Measurements from ENCODE around the gene FOXN4. TPM values are rescaled to one million over a fixed set of nuclear protein-coding genes. Genes with fewer than 3 reads are reported as not detected.

The FOXN4 gene
- total RNA-seq, 1 experiment from 2014 or later = 0.37 TPM

GRCh38 chr12:109270494-109270893, 38.6 kb downstream of the FOXN4 start:
- DNase-seq (ENCODE audit: low spot score) (no peak), ATAC-seq (no peak)
- H3K9me3 Mint-ChIP-seq = peaks cover 13% of the 10 kb centered on the region
- no peak for TF ChIP-seq CREB1 (CRISPR knock-in tag; IDR thresholded peaks at IDR 0.05)
- TF ChIP-seq HMGA2 (CRISPR knock-in tag; IDR thresholded peaks at IDR 0.05) = no peak
- no peak for TF ChIP-seq NR3C1 (CRISPR knock-in tag; conservative IDR thresholded peaks at IDR 0.05; ENCODE audit: low read depth)
- TF ChIP-seq MYBL2 (CRISPR knock-in tag; IDR thresholded peaks at IDR 0.05) = no peak
- TF ChIP-seq GRHL2 (CRISPR knock-in tag; IDR thresholded peaks at IDR 0.05; ENCODE audit: insufficient replicate concordance, severe bottlenecking) = no peak
- no peak for TF ChIP-seq GTF2I (CRISPR knock-in tag; conservative IDR thresholded peaks at IDR 0.05)
- no peak for TF ChIP-seq ZNF121 (CRISPR knock-in tag; IDR thresholded peaks at IDR 0.05)
- TF ChIP-seq, protein P1, sequence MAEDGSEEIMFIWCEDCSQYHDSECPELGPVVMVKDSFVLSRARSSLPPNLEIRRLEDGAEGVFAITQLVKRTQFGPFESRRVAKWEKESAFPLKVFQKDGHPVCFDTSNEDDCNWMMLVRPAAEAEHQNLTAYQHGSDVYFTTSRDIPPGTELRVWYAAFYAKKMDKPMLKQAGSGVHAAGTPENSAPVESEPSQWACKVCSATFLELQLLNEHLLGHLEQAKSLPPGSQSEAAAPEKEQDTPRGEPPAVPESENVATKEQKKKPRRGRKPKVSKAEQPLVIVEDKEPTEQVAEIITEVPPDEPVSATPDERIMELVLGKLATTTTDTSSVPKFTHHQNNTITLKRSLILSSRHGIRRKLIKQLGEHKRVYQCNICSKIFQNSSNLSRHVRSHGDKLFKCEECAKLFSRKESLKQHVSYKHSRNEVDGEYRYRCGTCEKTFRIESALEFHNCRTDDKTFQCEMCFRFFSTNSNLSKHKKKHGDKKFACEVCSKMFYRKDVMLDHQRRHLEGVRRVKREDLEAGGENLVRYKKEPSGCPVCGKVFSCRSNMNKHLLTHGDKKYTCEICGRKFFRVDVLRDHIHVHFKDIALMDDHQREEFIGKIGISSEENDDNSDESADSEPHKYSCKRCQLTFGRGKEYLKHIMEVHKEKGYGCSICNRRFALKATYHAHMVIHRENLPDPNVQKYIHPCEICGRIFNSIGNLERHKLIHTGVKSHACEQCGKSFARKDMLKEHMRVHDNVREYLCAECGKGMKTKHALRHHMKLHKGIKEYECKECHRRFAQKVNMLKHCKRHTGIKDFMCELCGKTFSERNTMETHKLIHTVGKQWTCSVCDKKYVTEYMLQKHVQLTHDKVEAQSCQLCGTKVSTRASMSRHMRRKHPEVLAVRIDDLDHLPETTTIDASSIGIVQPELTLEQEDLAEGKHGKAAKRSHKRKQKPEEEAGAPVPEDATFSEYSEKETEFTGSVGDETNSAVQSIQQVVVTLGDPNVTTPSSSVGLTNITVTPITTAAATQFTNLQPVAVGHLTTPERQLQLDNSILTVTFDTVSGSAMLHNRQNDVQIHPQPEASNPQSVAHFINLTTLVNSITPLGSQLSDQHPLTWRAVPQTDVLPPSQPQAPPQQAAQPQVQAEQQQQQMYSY (CRISPR knock-in tag; IDR thresholded peaks at IDR 0.05) = no peak
- TF ChIP-seq NR1H2 (CRISPR knock-in tag; IDR thresholded peaks at IDR 0.05) = no peak
- TF ChIP-seq IRF2 (CRISPR knock-in tag; IDR thresholded peaks at IDR 0.05; ENCODE audit: borderline replicate concordance, low read depth) = no peak
- no peak overlapping the region for H3K27ac Mint-ChIP-seq
- H3K27me3 Mint-ChIP-seq (ENCODE audit: low read depth) = peaks cover 10% of the 10 kb centered on the region
- peaks cover 8% of the 10 kb centered on the region for H3K4me1 Mint-ChIP-seq
- H3K4me3 Mint-ChIP-seq = no peak overlapping the region
- ChIA-PET CTCF (no interaction called here), POLR2A (interaction anchor here (0.6 kb wide), 1 partner anchor 109 kb away, joined by 6 read pairs; no protein-coding TSS in a partner anchor)
- H3K36me3 Mint-ChIP-seq = peaks cover 4% of the 10 kb centered on the region; the same call in 1 of the 2 replicates

DNA sequence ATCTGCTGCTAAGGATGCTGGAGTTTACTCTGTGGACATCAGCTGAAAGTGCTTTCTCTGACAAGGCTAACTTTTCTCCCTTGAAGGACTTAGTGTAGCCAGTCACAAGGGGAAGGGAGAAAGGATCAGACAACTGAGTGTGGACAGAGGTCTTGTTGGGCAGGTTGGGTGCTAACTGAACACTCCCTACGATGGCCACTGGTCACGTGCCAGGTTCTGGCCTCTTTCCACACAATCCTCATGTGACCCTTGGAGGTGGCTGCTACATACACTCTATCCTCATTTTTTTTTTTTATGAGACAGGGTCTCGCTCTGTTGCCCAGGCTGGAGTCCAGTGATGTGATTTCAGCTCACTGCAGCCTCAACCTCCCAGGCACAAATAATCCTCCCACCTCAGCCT, 39.7 kb downstream of the FOXN4 start:
- Mint-ChIP-seq H3K36me3 (peaks cover 4% of the 10 kb centered on the region; the same call in 1 of the 2 replicates), H3K4me3 (no peak overlapping the region), H3K27ac (no peak overlapping the region), H3K27me3 (ENCODE audit: low read depth) (peaks cover 10% of the 10 kb centered on the region), H3K4me1 (peaks cover 8% of the 10 kb centered on the region), H3K9me3 (peaks cover 13% of the 10 kb centered on the region)
- CTCF ChIA-PET = interaction anchor here (0.9 to 2.5 kb wide), 2 partner anchors 109 to 116 kb away, joined by 3 to 6 read pairs; no protein-coding TSS in a partner anchor
- POLR2A ChIA-PET = no interaction called here
- no peak for DNase-seq (ENCODE audit: low spot score)
- ATAC-seq = no peak
- TF ChIP-seq KAT7 (CRISPR knock-in tag; IDR thresholded peaks at IDR 0.05; ENCODE audit: borderline replicate concordance) (no peak), ZBTB21 (CRISPR knock-in tag; IDR thresholded peaks at IDR 0.05; ENCODE audit: borderline replicate concordance) (no peak), SP1 (CRISPR knock-in tag; conservative IDR thresholded peaks at IDR 0.05) (no peak), ZNF671 (CRISPR knock-in tag; IDR thresholded peaks at IDR 0.05) (no peak), PRRX2 (CRISPR knock-in tag; IDR thresholded peaks at IDR 0.05) (no peak), USF2 (CRISPR knock-in tag; IDR thresholded peaks at IDR 0.05) (no peak)

DNA sequence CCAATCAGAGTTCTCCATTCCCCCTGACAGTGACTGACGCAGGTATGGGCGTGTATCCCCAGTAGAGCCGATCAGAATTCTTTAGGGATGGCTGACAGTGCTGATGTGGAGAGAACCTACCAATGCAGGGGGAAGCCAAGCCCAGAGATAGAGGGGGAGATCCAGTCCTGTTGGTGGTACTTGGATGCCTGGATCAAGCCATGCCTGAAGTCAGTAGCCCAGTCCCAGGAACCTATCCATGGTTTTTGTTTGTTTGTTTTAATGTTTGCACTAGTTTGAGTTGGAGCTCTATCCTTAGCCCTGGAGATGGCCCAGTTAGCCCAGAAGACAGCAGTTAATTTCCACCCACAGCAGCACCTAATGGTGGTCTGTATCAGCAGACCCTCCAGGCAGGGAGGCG, 40.2 kb downstream of the FOXN4 start:
- peaks cover 9% of the 10 kb centered on the region for H3K27me3 Mint-ChIP-seq (ENCODE audit: low read depth)
- H3K4me3 Mint-ChIP-seq = no peak overlapping the region
- no peak overlapping the region for H3K27ac Mint-ChIP-seq
- H3K4me1 Mint-ChIP-seq = peaks cover 8% of the 10 kb centered on the region
- CTCF ChIA-PET = interaction anchor here (0.9 to 2.5 kb wide), 2 partner anchors 110 to 116 kb away, joined by 3 to 6 read pairs; no protein-coding TSS in a partner anchor
- TF ChIP-seq ZNF219 (CRISPR knock-in tag; IDR thresholded peaks at IDR 0.05; ENCODE audit: borderline replicate concordance) (no peak), ZNF263 (CRISPR knock-in tag; IDR thresholded peaks at IDR 0.05; ENCODE audit: low read depth) (no peak), ZNF281 (CRISPR knock-in tag; IDR thresholded peaks at IDR 0.05) (no peak), SMAD4 (CRISPR knock-in tag; IDR thresholded peaks at IDR 0.05) (no peak), ESRRA (CRISPR knock-in tag; IDR thresholded peaks at IDR 0.05; ENCODE audit: borderline replicate concordance) (no peak), ZNF396 (CRISPR knock-in tag; IDR thresholded peaks at IDR 0.05; ENCODE audit: borderline replicate concordance) (no peak), TEAD4 (CRISPR knock-in tag; IDR thresholded peaks at IDR 0.05) (no peak)
- TF ChIP-seq, protein P2, sequence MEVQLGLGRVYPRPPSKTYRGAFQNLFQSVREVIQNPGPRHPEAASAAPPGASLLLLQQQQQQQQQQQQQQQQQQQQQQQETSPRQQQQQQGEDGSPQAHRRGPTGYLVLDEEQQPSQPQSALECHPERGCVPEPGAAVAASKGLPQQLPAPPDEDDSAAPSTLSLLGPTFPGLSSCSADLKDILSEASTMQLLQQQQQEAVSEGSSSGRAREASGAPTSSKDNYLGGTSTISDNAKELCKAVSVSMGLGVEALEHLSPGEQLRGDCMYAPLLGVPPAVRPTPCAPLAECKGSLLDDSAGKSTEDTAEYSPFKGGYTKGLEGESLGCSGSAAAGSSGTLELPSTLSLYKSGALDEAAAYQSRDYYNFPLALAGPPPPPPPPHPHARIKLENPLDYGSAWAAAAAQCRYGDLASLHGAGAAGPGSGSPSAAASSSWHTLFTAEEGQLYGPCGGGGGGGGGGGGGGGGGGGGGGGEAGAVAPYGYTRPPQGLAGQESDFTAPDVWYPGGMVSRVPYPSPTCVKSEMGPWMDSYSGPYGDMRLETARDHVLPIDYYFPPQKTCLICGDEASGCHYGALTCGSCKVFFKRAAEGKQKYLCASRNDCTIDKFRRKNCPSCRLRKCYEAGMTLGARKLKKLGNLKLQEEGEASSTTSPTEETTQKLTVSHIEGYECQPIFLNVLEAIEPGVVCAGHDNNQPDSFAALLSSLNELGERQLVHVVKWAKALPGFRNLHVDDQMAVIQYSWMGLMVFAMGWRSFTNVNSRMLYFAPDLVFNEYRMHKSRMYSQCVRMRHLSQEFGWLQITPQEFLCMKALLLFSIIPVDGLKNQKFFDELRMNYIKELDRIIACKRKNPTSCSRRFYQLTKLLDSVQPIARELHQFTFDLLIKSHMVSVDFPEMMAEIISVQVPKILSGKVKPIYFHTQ (CRISPR knock-in tag; IDR thresholded peaks at IDR 0.05) = no peak
- peaks cover 4% of the 10 kb centered on the region; the same call in 1 of the 2 replicates for H3K36me3 Mint-ChIP-seq
- H3K9me3 Mint-ChIP-seq = peaks cover 13% of the 10 kb centered on the region
- no peak for ATAC-seq
- POLR2A ChIA-PET = no interaction called here
- DNase-seq (ENCODE audit: low spot score) = no peak

All from WTC11 (cell line).